ENCODE data around the gene GPR101. TPM values are rescaled to one million over a fixed set of nuclear protein-coding genes. Genes with fewer than 3 reads are reported as not detected.

GPR101 gene
- total and polyA plus RNA-seq, 10 of the 15 experiments (the other 5 are each of a cell fraction or from before 2014, with no cell fraction given), result not detected

GRCh38 chrX:137052643-137053235, 18.9 kb upstream of the GPR101 start:
- intact Hi-C loops (cut with micrococcal nuclease; ENCODE audit: unreplicated experiment) (loop anchor here (1.0 kb wide), 1 partner anchor 97 kb away; no protein-coding TSS in a partner anchor), in situ Hi-C loops (cut with MboI) (no loop called here)
- H3K4me2 ChIP-seq (ENCODE audit: control insufficient read depth, insufficient read depth), result peak overlapping the region; percentile 45
- ChIA-PET POLR2A (no interaction called here), CTCF (interaction anchor here (0.6 to 2.4 kb wide), 23 partner anchors 9 to 1940 kb away, joined by 3 to 16 read pairs (median 4); no protein-coding TSS in a partner anchor), SMC1A (ENCODE audit: uncharacterized antibody, unreplicated experiment) (interaction anchor here (0.9 to 1.0 kb wide), 2 partner anchors 10 to 96 kb away, joined by 3 to 4 read pairs; no protein-coding TSS in a partner anchor), RAD21 (ENCODE audit: unreplicated experiment) (interaction anchor here (0.8 kb wide), 2 partner anchors 99 to 341 kb away, joined by 3 read pairs; no protein-coding TSS in a partner anchor)
- no peaks in the 10 kb centered on the region for H3K79me2 ChIP-seq (ENCODE audit: control insufficient read depth, insufficient read depth, low read length)
- FAIRE-seq (no peak), ATAC-seq (peak; percentile 32), DNase-seq (ENCODE audit: low read depth, low spot score) (no peak)
- TF ChIP-seq MYC (IDR thresholded peaks at IDR 0.05; ENCODE audit: insufficient read depth, insufficient read length, insufficient replicate concordance, low read length, severe bottlenecking) (no peak), STAT3 (IDR thresholded peaks at IDR 0.05; ENCODE audit: low read depth, low read length) (no peak), CEBPZ (IDR thresholded peaks at IDR 0.05; ENCODE audit: low read depth, low read length) (no peak), PML (IDR thresholded peaks at IDR 0.05; ENCODE audit: low read length) (no peak), NR2C1 (IDR thresholded peaks at IDR 0.05) (no peak), CBX5 (IDR thresholded peaks at IDR 0.05; ENCODE audit: low read depth) (no peak), BMI1 (IDR thresholded peaks at IDR 0.05; ENCODE audit: borderline replicate concordance) (no peak)
- H2AFZ ChIP-seq (ENCODE audit: control insufficient read depth, low read depth, low read length), result no peak overlapping the region
- WGBS (ENCODE audit: insufficient coverage, insufficient replicate concordance, low lambda C conversion rate, missing lambda C conversion rate), result 44% methylated on average over 37 of the region's 37 CpGs
- no peaks in the 10 kb centered on the region for H3K36me3 ChIP-seq (ENCODE audit: control insufficient read depth in 2 of 2, insufficient read depth in 2 of 2, low read length in 1 of 2)
- BruUV-seq (replicated peaks), result no TSS peak
- H3K9me3 ChIP-seq (replicated peaks; ENCODE audit: control insufficient read depth, insufficient read depth, low read length), result no peaks in the 10 kb centered on the region
- peak overlapping the region; percentile 53; the same call in 1 of the 2 replicates for H3K4me3 ChIP-seq
- H4K20me1 ChIP-seq (ENCODE audit: control insufficient read depth, insufficient read depth), result no peaks in the 10 kb centered on the region
- H3K27ac ChIP-seq (ENCODE audit: control insufficient read depth, insufficient read depth), result no peak overlapping the region
- H3K27me3 ChIP-seq (replicated peaks in 1 of 2; ENCODE audit: control insufficient read depth in 2 of 2, insufficient read depth in 2 of 2, low read length in 1 of 2), result 0 out of 4 replicates have a peak, but pooled peaks cover 0 to 3% of the 10 kb centered on the region in 2 experiments
- H3K4me1 ChIP-seq (ENCODE audit: control insufficient read depth, insufficient read depth, low read length), result no peaks in the 10 kb centered on the region
- H3K9ac ChIP-seq (ENCODE audit: control insufficient read depth, insufficient read depth, low read length), result no peak overlapping the region

Data from GM12878 (cell line).